Measurements from ENCODE around the gene TXNL4A.

Gene TXNL4A

GRCh38 chr18:79941473-79942119 lies 46.8 kb downstream of the TXNL4A start:
- no peak overlapping the region for H3K4me3 ChIP-seq (ENCODE audit: low read length in 2 of 2)
- no peaks in the 10 kb centered on the region for H3K9me3 ChIP-seq (ENCODE audit: control insufficient read depth in 2 of 2, low read length in 2 of 2)
- peaks cover 13 to 25% of the 10 kb centered on the region in 2 donors for H3K36me3 ChIP-seq (ENCODE audit: control insufficient read depth in 2 of 2, insufficient read depth in 2 of 2, low read length in 2 of 2)
- no peaks in the 10 kb centered on the region for H3K27me3 ChIP-seq (ENCODE audit: control insufficient read depth in 1 of 2, insufficient read depth in 2 of 2, low read length in 2 of 2)
- H3K4me1 ChIP-seq (ENCODE audit: control insufficient read depth, insufficient read depth, low read length), result no peaks in the 10 kb centered on the region
- no peak overlapping the region for H3K9ac ChIP-seq (ENCODE audit: low read length in 2 of 2)
- no peak overlapping the region for H3K27ac ChIP-seq (ENCODE audit: low read length)

DNA sequence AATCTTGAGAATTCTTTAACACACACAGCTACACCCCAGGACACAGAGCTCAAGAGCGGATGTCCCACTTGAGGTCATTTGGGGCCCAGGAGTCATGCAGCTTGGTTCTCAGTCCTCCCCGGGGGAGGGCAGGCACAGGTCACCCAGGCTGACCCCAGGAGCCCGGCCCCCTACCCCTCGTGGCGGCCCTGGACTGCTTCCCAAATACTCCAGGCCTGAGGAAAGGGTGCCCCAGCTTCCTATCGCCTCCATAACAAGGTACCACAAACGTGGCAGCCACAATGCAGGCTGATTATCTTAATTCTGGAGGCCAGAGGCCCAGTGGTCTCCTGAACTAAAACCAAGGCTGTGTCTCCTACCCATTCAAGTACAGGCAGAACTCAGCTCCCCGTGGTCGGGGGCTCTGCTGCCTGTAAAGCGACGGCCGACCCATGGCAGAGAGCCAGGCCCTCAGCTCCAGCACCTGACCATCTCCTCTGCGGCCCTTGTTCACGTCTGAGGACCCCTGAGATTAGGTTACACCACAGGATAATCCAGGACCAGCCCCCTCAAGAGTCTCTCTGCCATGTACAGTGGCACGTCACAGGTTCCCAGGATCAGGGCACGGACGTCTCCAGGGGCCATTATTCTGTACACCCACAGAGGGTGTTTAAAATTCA lies 47.4 kb downstream of the TXNL4A start:
- Histone ChIP-seq H3K9me3 (ENCODE audit: control insufficient read depth in 2 of 2, low read length in 2 of 2) (no peaks in the 10 kb centered on the region), H3K4me1 (ENCODE audit: control insufficient read depth, insufficient read depth, low read length) (no peaks in the 10 kb centered on the region), H3K9ac (ENCODE audit: low read length in 2 of 2) (no peak overlapping the region), H3K36me3 (ENCODE audit: control insufficient read depth in 2 of 2, insufficient read depth in 2 of 2, low read length in 2 of 2) (peaks cover 14 to 25% of the 10 kb centered on the region in 2 donors), H3K4me3 (ENCODE audit: low read length in 2 of 2) (no peak overlapping the region), H3K27ac (ENCODE audit: low read length) (no peak overlapping the region), H3K27me3 (ENCODE audit: control insufficient read depth in 1 of 2, insufficient read depth in 2 of 2, low read length in 2 of 2) (no peaks in the 10 kb centered on the region)

- peaks cover 17 to 25% of the 10 kb centered on the region in 2 donors for H3K36me3 ChIP-seq (ENCODE audit: control insufficient read depth in 2 of 2, insufficient read depth in 2 of 2, low read length in 2 of 2)
- no peaks in the 10 kb centered on the region for H3K27me3 ChIP-seq (ENCODE audit: control insufficient read depth in 1 of 2, insufficient read depth in 2 of 2, low read length in 2 of 2)
- H3K4me3 ChIP-seq (ENCODE audit: low read length in 2 of 2), result no peak overlapping the region
- H3K4me1 ChIP-seq (ENCODE audit: control insufficient read depth, insufficient read depth, low read length), result no peaks in the 10 kb centered on the region
- no peaks in the 10 kb centered on the region for H3K9me3 ChIP-seq (ENCODE audit: control insufficient read depth in 2 of 2, low read length in 2 of 2)
- no peak overlapping the region for H3K27ac ChIP-seq (ENCODE audit: low read length)
- no peak overlapping the region for H3K9ac ChIP-seq (ENCODE audit: low read length in 2 of 2)
Measured at GRCh38 chr18:79940126-79940813, 48.1 kb downstream of the TXNL4A start.

- Histone ChIP-seq H3K4me1 (ENCODE audit: control insufficient read depth, insufficient read depth, low read length) (no peaks in the 10 kb centered on the region), H3K36me3 (ENCODE audit: control insufficient read depth in 2 of 2, insufficient read depth in 2 of 2, low read length in 2 of 2) (peaks cover 21 to 27% of the 10 kb centered on the region in 2 donors), H3K27ac (ENCODE audit: low read length) (no peak overlapping the region)
Measured at GRCh38 chr18:79939096-79939495, 49.3 kb downstream of the TXNL4A start.

GRCh38 chr18:79938196-79938595 lies 50.2 kb downstream of the TXNL4A start:
- Histone ChIP-seq H3K36me3 (ENCODE audit: control insufficient read depth in 2 of 2, insufficient read depth in 2 of 2, low read length in 2 of 2) (peaks cover 21 to 28% of the 10 kb centered on the region in 2 donors), H3K9ac (ENCODE audit: low read length in 2 of 2) (no peak overlapping the region), H3K27ac (ENCODE audit: low read length) (no peak overlapping the region), H3K4me1 (ENCODE audit: control insufficient read depth, insufficient read depth, low read length) (no peaks in the 10 kb centered on the region), H3K4me3 (ENCODE audit: low read length in 2 of 2) (no peak overlapping the region), H3K27me3 (ENCODE audit: control insufficient read depth in 1 of 2, insufficient read depth in 2 of 2, low read length in 2 of 2) (no peaks in the 10 kb centered on the region), H3K9me3 (ENCODE audit: control insufficient read depth in 2 of 2, low read length in 2 of 2) (peaks cover 0 to 6% of the 10 kb centered on the region in 2 donors)

More at GRCh38 chr18:79939096-79939495, 49.3 kb downstream of the TXNL4A start:
- no peaks in the 10 kb centered on the region for H3K27me3 ChIP-seq (ENCODE audit: control insufficient read depth in 1 of 2, insufficient read depth in 2 of 2, low read length in 2 of 2)
- H3K9me3 ChIP-seq (ENCODE audit: control insufficient read depth in 2 of 2, low read length in 2 of 2), result no peaks in the 10 kb centered on the region
- H3K4me3 ChIP-seq (ENCODE audit: low read length in 2 of 2), result no peak overlapping the region
- H3K9ac ChIP-seq (ENCODE audit: low read length in 2 of 2), result no peak overlapping the region

DNA sequence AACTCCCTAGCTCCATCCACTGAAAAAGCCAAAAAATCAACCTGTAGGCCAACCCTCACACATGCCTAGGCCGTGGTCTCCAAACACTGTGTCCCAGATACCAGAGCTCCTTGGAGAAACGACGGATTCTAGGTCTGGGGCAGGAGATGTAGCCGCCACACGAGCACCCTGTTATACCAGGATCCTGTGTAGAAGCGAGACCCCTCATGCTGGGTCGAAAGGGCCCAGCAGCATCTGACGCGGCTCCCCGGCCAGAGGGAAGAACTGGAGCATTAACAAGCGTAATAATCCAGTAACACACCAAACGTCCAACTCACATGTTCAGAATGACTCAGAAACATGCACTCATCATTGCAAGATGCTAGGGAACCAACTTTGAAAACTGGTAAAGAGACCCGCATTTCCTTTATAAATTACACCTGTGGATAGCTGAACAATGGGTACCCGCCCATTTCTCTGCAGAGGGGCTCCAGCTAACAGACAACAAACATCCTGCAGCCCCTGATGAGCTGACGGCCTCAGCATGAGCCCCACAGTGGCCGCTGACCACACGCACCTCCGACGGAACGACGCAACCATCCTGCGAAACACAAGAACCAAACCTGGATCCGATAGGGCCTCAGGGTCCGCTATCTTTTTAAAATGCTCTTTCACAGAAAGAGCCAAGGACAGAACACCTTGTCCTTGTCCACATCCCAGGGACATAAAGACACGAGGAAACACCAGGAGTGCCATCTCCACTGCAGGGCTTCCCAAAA lies 51.1 kb downstream of the TXNL4A start:
- H3K9me3 ChIP-seq (ENCODE audit: control insufficient read depth in 2 of 2, low read length in 2 of 2), result peaks cover 0 to 6% of the 10 kb centered on the region in 2 donors
- H3K4me3 ChIP-seq (ENCODE audit: low read length in 2 of 2), result no peak overlapping the region
- no peaks in the 10 kb centered on the region for H3K4me1 ChIP-seq (ENCODE audit: control insufficient read depth, insufficient read depth, low read length)
- peaks cover 17 to 23% of the 10 kb centered on the region in 2 donors for H3K36me3 ChIP-seq (ENCODE audit: control insufficient read depth in 2 of 2, insufficient read depth in 2 of 2, low read length in 2 of 2)
- no peak overlapping the region for H3K27ac ChIP-seq (ENCODE audit: low read length)
- no peak overlapping the region for H3K9ac ChIP-seq (ENCODE audit: low read length in 2 of 2)
- H3K27me3 ChIP-seq (ENCODE audit: control insufficient read depth in 1 of 2, insufficient read depth in 2 of 2, low read length in 2 of 2), result no peaks in the 10 kb centered on the region

DNA sequence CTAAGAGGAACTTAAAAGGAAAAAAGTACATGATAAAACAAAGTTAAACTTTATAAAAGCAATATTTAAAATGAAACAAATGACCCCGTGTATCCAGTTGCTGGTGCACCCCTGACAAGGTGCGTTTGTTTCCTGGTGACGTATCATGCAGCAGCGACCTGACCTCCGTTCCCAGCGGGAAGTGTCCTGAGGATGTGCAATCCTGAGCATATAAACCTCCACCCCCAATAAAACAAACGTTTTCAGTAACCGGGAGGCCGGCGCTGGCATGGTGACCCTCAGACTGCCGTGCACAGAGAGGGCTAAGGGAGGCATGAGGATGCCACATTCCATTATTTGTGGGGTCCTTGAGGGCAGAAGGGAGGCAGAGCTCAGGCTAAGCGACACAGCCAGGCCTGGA lies 51.7 kb downstream of the TXNL4A start:
- Histone ChIP-seq H3K27ac (ENCODE audit: low read length) (no peak overlapping the region), H3K36me3 (ENCODE audit: control insufficient read depth in 2 of 2, insufficient read depth in 2 of 2, low read length in 2 of 2) (peaks cover 13 to 17% of the 10 kb centered on the region in 2 donors), H3K27me3 (ENCODE audit: control insufficient read depth in 1 of 2, insufficient read depth in 2 of 2, low read length in 2 of 2) (no peaks in the 10 kb centered on the region), H3K4me3 (ENCODE audit: low read length in 2 of 2) (no peak overlapping the region), H3K4me1 (ENCODE audit: control insufficient read depth, insufficient read depth, low read length) (no peaks in the 10 kb centered on the region), H3K9me3 (ENCODE audit: control insufficient read depth in 2 of 2, low read length in 2 of 2) (peaks cover 0 to 6% of the 10 kb centered on the region in 2 donors), H3K9ac (ENCODE audit: low read length in 2 of 2) (no peak overlapping the region)

GRCh38 chr18:79935925-79936324 lies 52.4 kb downstream of the TXNL4A start:
- Histone ChIP-seq H3K9me3 (ENCODE audit: control insufficient read depth in 2 of 2, low read length in 2 of 2) (peaks cover 0 to 6% of the 10 kb centered on the region in 2 donors), H3K27ac (ENCODE audit: low read length) (no peak overlapping the region), H3K4me3 (ENCODE audit: low read length in 2 of 2) (no peak overlapping the region), H3K4me1 (ENCODE audit: control insufficient read depth, insufficient read depth, low read length) (no peaks in the 10 kb centered on the region), H3K9ac (ENCODE audit: low read length in 2 of 2) (no peak overlapping the region), H3K36me3 (ENCODE audit: control insufficient read depth in 2 of 2, insufficient read depth in 2 of 2, low read length in 2 of 2) (peaks cover 10 to 13% of the 10 kb centered on the region in 2 donors), H3K27me3 (ENCODE audit: control insufficient read depth in 1 of 2, insufficient read depth in 2 of 2, low read length in 2 of 2) (no peaks in the 10 kb centered on the region)

- Histone ChIP-seq H3K4me1 (ENCODE audit: control insufficient read depth, insufficient read depth, low read length) (no peaks in the 10 kb centered on the region), H3K9ac (ENCODE audit: low read length in 2 of 2) (no peak overlapping the region), H3K4me3 (ENCODE audit: low read length in 2 of 2) (no peak overlapping the region), H3K36me3 (ENCODE audit: control insufficient read depth in 2 of 2, insufficient read depth in 2 of 2, low read length in 2 of 2) (peaks cover 10 to 11% of the 10 kb centered on the region in 2 donors), H3K9me3 (ENCODE audit: control insufficient read depth in 2 of 2, low read length in 2 of 2) (peaks cover 0 to 6% of the 10 kb centered on the region in 2 donors), H3K27me3 (ENCODE audit: control insufficient read depth in 1 of 2, insufficient read depth in 2 of 2, low read length in 2 of 2) (no peaks in the 10 kb centered on the region), H3K27ac (ENCODE audit: low read length) (no peak overlapping the region)
Measured at GRCh38 chr18:79935499-79935898, 52.9 kb downstream of the TXNL4A start.

DNA sequence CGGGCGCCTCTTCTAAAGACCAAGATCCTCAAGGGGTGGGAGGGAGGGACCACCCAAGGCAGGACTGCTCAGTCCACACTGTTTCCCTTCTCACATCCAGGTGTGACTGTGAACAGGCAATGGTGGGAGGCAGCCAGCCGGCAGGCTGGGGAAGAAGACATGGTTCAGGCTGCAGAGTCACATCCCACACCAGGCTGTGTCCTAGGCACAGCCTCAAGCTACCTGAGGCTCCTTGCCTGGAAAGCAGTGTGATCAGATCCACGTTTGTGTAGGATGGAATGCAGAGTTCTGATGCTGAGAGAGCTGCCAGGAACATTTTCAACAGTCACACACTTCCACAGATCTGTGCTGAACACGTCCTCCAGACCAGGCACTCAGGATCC lies 53.3 kb downstream of the TXNL4A start:
- no peak overlapping the region for H3K27ac ChIP-seq (ENCODE audit: low read length)
- H3K27me3 ChIP-seq (ENCODE audit: control insufficient read depth in 1 of 2, insufficient read depth in 2 of 2, low read length in 2 of 2), result no peaks in the 10 kb centered on the region

More for the DNA sequence above, 53.3 kb downstream of the TXNL4A start:
- Histone ChIP-seq H3K4me3 (ENCODE audit: low read length in 2 of 2) (no peak overlapping the region), H3K4me1 (ENCODE audit: control insufficient read depth, insufficient read depth, low read length) (no peaks in the 10 kb centered on the region), H3K9ac (ENCODE audit: low read length in 2 of 2) (no peak overlapping the region), H3K9me3 (ENCODE audit: control insufficient read depth in 2 of 2, low read length in 2 of 2) (peaks cover 0 to 6% of the 10 kb centered on the region in 2 donors), H3K36me3 (ENCODE audit: control insufficient read depth in 2 of 2, insufficient read depth in 2 of 2, low read length in 2 of 2) (peaks cover 8 to 10% of the 10 kb centered on the region in 2 donors)
